Adrenal gland (tissue), 5 donors: ENCODE measurements around the gene SPIRE1.

Source experiments
- CTCF ChIP-seq, 6 experiments: fragments of 450-650 bp in 4 of 6; fragments of 200-600 bp in 2 of 6; sonication (generic) in 1 of 6; IDR thresholded peaks; 1 replicate in 5 of 6; 2 replicates in 1 of 6; pipeline versions ENCODE4 v1.5.1 to v1.8.0; 2016 to 2021; ENCODE audit warnings: antibody characterized with exemption in 6 of 6, mild to moderate bottlenecking in 2 of 6, moderate library complexity in 1 of 6
- POLR2A ChIP-seq, 2 donors: fragments of 450-650 bp; IDR thresholded peaks; one replicate each; pipeline ENCODE4 v1.6.1; 2017; ENCODE audit warnings: antibody characterized with exemption in 2 of 2, mild to moderate bottlenecking in 2 of 2, moderate library complexity in 1 of 2
- donor health status: DM: no; HTN: no; CAD: no.

GRCh38 chr18:12468445-12468844, 189.5 kb downstream of the SPIRE1 start:
- TF ChIP-seq CTCF (IDR thresholded peaks at IDR 0.05) = no peak
- no peak for TF ChIP-seq POLR2A (IDR thresholded peaks at IDR 0.05)
